GM18868 (cell line): ENCODE measurements around the gene ATP8A2.
"Not testable (repeated sequence)": the region's sequence is repeated elsewhere in the genome, so short reads cannot be mapped to it uniquely, and the experiment has no call there.

ENCODE experiments used
- ATAC-seq: cut with Tn5 transposase; IDR thresholded peaks from one replicate; pipeline ENCODE4 v1.9.1; 2021; ENCODE audit warnings: mild to moderate bottlenecking, moderate library complexity; ENCODE audit not compliant: unreplicated experiment

ATP8A2 gene

DNA sequence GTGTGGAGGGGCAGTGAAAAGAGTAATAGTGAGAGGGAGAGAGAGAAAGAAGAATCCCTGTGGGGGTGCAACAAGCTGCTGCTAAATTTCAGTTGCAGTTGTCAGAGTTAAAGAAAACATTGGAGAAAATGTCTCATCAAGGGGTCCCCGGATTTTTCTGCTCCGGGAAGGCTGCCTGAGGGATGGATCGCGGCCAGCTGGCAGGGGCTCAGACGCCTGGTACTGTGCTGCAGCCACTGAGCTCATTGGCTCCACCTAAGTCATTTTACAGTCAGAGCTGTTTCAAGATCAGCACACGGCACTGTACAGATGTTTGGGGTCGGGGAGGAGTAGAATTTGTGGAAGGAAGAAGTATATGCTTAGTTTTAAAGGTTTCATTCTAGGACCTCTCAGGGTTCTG is 573.8 kb downstream of the ATP8A2 start:
- no peak for ATAC-seq

DNA sequence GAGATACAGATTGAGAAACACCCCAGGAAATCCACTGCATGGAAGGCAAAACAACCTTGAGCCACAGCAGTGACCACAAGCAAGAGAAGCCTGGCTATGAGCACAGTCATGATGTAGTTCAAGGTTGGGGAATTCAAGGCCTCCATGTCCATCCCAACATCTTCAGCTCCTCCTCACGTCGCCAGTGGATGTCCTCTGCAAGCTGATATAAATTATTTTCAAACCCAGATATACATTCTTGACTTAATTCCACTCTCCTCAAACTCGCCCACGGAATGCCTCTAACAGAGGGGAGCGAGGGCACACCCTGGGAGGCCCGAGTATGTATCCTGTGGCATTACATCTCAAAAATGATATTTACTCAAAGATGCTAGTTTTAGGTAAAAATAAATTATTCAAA is 574.5 kb downstream of the ATP8A2 start:
- ATAC-seq, result no peak

DNA sequence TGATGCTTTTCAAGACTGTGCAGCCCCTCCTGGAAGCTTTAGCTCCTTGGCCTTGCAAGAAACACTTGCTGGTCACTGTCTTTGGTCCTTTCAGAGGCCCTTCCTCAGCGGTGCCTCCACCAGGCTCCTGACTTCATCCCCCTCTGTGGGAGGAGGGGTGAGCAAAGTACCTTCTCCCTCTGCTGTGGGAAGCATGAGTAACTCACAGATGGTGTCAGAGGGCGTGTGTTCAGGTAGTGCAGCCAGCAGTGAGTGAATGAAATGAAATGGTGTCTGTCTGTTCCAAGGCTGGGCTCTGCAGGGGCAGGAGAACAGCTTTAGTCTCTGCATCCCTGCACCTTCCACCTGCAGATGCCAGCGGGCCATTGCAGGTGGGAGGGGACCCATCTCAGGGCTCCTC is 577.1 kb downstream of the ATP8A2 start:
- no peak for ATAC-seq

DNA sequence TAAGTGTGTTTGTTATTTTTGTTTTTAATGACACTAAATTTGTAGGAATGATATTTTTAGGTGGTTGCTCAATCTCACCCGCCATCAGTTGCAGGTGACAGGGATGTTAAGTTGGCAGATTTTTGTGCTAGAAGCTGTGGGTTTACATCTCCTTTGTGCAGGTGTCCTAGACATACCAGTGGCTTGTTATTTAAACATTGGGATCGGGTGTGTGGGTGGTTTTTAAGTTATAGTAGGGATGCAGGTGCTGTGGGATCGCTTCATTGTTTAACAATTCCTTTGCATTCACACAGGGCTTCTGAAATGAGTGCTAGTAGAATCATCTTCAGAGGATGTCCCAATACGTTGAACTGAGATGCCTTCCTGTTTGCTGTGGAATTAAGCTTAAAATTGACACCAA is 580.1 kb downstream of the ATP8A2 start:
- no peak for ATAC-seq

DNA sequence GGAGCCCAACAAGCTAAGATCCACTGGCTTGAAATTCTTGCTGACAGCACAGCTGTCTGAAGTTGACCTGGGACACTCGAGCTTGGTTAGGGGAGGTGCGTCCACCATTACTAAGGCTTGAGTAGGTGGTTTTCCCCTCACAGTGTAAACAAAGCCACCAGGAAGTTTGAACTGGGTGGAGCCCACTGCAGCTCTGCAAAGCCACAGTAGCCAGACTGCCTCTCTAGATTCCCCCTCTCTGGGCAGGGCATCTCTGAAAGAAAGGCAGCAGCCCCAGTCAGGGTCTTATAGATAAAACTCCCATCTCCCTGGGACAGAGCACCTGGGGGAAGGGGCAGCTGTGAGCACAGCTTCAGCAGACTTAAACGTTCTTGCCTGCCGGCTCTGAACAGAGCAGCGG is 582.3 kb downstream of the ATP8A2 start:
- not testable (repeated sequence) for ATAC-seq

DNA sequence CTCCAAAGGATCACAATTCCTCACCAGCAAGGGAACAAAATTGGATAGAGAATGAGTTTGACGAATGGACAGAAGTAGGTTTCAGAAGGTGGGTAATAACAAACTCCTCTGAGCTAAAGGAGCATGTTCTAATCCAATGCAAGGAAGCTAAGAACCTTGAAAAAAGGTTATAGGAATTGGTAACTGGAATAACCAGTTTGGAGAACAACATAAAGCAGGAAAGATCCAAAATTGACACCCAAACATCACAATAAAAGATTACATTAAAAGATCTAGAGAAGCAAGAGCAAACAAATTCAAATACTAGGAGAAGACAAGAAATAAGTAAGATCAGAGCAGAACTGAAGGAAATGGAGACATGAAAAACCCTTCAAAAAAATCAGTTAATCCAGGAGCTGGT is 583.2 kb downstream of the ATP8A2 start:
- not testable (repeated sequence) for ATAC-seq

DNA sequence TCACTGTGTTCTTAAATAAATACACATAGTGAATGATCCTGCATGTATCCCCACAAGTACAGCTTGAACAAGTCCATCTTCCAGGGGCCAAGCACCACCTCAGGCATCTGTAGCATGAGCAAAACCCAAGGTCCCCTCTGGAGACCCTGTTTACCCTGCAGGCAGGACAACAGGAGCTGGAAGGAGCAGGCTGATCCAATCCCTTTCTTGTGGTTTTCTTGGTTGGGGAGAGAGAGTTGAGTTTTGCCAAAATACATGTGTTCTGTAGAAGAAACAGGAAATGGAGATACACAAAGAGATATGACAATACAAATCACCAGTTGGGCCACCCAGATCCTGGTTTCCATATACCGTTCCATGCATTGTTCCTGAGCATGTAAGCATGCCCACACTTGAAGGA is 587.2 kb downstream of the ATP8A2 start:
- ATAC-seq, result no peak

DNA sequence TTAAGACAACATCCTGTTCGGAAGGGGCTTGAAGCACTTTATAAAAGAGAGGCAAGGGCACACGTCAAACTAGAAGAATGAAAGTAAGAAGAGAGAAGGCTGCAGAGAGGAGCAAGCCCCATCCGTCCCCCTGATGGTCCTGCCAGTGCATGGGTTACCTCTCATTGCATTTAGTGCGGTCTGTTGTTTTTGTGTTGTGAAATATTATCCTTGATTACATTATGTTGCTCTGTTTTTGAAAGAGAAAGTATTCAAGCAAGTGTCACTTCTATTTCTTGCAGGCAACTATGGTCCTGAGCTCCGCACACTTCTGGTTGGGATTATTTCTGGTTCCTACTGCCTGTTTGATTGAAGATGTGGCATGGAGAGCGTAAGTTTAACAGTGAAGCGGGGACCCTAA is 589.5 kb downstream of the ATP8A2 start:
- ATAC-seq, result no peak

DNA sequence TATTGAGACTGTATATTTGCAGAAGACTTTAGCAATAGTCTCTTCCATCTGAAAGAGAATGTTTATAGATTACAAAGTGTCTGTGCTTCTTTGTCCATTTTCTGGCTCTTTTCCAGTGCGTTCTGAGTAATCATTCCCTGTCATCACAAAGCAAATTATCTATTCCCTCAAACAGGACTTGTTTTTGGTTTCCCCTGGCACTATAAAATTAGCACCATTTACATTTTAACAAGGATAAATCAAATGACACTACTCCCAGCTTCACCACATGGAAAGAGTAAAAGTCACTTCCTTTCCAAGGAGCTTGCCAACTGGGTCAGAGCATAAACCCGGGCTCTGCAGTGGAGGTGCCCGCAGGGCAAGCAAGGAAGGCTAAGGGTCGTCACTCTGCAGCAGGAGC is 591.9 kb downstream of the ATP8A2 start:
- no peak for ATAC-seq

DNA sequence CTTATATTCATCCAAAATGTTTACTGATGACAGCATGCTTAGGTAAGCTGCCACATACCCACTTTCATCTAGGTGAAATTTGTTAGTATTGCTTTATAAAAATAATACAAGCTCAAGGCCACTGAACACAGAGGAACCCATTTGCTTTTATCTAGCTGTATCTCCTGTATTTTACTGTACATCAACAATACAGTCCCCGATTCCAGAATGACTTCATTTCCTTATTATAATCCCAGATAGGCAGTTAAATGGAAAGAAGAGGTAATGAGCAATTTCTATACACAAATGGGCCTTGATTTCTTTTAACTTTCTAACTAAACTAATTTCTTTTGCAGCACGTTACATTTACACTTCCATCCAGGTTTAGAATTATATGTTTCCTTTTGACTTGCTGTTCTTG is 593.8 kb downstream of the ATP8A2 start:
- ATAC-seq, result no peak

DNA sequence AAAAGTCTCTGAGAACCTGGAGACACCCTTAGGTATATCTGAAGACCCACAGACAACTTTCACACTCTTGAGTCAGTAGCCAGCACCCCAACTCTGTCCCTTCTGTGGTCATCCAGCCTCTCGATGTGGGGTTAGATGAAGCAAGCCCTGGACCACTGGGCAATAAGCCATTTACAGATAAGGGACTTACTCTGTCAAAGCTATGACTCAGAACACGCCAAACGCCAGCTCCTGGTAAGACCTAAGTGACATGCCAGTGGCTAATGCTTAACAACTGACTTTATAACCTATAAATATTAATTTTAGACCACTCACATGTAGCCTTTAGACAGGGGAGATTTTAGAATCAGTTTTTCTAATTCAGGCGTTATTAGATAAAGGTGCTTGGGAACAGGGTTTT is 594.3 kb downstream of the ATP8A2 start:
- ATAC-seq, result no peak

DNA sequence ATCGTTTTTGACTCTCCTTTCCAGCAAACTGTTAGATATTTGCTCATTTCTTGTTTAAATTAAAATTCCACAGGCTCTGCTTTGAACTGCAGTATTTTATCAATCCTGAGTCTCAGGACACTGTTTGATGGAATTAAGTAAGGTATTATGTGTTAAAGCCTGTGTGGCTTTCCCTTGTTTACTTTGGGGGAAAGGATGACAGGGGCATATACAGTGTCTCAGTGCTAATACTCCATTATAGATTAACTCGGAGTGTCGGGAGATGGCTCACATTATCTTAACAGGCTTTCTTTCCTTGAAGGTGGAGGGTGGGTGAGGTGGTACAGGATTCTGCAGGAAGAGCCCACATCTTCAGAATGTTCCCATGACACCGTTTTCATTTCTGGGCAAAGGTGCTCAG is 595.4 kb downstream of the ATP8A2 start:
- no peak for ATAC-seq

DNA sequence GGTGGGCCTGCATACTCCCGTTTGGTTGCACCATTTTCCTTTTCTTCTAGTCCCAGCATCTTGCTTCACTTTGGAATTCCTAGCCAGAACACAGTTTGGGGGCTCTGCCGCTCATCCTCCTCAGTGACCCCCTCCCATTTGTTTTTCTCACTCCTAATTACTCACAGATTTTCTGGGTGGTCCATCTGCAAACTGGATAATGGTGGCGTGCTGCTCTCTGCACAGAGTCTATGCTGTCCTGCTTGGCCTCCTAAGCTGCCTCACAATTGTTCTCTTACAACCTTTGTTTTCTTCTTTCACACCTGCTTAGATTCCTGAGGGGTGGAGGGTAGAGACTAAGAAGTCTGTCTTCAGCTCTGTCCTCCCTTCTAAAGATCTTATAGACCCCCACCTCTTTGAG is 599.3 kb downstream of the ATP8A2 start:
- no peak for ATAC-seq

DNA sequence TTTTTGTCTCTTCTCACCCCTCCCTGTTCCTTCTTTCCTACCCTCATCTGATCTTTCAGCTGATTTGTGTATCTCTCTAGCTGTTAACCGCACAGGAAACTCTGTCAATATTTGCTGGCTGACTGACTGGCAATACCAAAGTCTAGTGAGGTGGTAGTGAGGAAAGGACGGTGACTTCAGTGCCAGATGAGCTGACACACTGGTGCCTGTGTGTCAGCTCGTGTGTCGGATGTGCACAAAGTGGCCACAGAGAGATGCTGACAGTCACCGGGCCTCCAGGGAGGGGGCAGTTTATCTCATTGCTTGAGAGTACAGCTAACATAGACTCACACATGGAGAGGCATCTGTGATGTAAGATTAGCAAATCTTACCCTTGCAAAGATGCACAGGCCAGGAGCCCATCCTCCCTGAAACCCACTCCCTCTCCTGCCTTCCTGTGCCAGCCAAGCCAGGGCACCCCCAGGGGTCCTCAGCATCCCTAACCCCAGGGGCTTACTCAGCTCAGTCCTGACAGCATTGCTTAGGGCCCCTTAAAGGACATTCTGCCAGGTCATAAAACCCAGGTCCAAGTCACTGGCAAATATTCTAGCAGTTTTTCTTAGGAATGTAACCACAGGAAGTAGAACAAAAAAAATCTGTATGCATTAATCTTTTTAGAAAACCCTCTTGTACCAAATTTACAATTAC is 599.8 kb downstream of the ATP8A2 start:
- no peak for ATAC-seq

DNA sequence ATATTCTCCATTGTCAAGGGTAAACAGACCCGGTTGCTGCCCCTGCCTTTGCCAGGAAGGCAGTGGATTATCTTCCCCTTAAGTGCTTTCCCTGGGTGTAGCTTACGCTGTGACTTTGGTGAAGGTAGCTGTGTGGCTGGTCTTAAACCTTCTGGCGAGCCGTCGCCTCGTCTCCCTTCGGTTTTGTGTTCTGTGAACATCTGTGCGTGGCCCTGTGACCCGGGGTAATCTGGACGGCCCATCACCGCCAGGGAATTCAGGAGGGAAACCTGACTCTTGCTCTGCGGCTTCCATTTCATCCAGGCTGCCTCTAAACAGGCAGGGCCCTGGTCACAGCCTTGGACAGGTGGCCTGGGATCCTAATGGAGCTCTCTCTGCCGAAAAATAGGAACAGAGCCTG is 601.3 kb downstream of the ATP8A2 start:
- ATAC-seq, result no peak

DNA sequence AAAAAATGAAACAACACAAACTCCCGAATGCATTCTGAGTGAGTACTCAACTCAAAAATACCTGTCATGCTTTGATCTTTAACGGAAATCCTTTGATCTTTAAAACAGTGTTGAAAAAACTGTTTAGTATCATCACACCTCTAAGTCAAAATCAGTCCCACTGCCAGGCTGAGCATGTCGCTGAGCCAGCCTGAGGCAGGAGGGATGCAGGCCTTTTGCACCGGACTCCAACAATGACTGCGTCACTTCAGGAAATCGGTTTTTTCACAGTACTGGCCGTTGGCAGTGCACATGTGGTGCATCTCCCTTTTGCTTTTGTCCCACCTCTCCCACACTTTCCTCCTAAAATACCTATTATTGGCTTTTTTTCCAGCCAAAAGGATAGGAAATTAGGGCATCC is 601.8 kb downstream of the ATP8A2 start:
- no peak for ATAC-seq

DNA sequence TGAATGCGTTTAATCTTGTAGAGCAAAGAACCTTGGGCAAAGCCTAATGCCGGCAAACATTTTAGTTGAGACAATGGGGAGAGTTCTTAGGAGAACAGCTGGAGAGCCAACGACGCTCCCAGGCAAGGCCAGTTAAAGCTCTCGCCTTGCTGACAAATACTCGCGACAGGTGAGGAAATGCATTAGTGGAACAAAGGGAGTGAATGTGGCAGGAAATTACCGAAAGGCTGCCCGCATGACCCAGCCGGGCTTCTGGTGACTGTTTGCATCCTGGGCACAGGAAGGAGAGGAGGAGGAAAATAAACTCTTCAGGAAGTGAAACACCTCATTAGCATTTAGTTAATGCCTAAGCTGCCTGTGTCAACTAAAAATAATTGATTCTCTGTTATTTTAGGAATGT is 605.4 kb downstream of the ATP8A2 start:
- no peak for ATAC-seq

DNA sequence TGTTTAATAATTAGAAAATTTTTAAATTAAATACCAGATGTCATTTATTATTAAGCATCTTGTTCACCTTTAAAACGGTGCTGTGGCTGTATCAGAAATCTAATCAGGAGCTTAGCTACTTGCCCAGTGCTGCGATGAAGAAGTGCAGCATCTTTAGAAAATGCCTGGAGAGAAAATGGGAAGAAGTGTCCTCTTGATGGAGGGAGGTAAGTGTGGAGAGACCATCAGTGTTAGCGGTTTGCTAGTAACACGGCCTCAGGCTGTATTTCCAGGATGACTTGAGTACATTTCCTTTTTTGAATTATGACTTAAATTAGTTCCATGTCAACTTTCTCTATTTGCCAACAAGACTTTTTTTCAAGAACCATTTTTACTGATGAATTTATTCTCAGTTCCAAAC is 605.9 kb downstream of the ATP8A2 start:
- no peak for ATAC-seq

DNA sequence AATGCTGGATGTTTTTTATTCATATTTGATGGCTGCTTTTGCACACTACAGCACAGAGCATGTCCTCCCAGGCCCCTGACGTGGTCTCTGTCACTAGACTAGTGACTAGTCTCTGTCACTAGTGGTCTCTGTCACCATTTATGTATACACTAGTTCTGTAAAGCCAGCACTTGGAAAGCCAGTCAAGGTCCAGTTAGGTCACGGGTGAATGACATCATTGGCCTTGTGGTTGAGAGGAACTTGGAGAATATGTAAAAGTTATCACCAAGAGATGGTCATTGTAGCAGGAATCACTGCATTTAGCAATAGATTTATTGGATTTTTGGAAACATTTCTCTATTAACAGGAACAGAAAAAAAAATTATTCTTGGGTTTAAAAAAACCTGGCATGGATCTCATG is 607.2 kb downstream of the ATP8A2 start:
- ATAC-seq, result no peak

DNA sequence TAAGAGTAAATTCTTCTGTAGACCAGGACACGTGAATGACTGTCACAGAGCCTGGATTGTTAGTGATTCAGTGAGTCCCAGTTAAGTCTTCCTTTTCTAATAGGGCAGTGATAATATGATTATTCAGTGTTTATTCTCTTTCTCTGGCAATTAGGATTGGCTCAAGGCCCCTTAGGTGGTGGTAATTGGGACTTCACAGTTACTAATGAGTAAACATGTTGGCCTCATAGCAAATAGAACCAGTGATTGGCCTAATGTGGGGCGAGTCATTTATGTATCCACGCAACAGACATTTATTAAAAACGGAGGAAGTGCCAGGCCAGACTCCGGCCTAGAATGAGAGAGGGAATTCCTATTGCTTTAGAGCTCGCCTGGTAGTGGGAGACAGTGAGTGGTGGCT is 607.6 kb downstream of the ATP8A2 start:
- ATAC-seq, result no peak

DNA sequence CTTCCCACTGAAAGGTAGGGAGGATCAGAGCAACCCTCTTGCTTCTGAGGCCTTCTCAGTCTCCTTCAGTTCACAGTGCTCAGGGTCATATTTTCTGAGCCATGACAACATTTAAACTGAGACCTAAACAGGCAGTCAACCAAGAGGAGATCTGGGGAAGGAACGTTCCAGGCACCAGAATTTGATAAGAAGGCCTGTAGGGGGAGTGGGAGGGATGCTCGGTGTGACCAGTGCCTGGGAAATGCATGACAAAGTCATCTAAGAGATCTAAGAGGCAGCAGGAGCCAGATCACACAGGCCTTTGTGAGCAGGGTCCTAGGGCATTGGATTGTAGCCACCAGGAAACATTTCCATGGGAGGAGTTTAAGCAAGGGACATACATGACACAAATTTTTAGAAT is 608.5 kb downstream of the ATP8A2 start:
- ATAC-seq, result no peak

DNA sequence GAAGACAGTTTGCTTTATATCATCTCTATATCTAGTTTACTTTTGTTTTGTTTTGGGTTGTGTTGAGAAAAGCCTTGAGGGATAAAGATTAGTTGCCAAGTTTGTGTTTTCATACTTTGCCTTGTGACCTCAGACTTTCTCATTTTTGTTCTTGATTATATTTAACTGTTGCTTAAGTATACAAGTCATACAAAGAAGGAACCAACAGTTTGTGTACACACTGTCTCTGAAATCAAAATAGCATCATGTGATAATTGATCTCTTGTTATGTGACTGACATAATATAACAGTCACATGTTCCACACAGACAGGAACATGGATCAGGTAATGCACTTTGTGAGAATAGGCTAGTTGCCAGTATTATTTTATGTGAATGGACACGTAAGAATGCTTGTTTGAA is 609.3 kb downstream of the ATP8A2 start:
- ATAC-seq, result no peak

DNA sequence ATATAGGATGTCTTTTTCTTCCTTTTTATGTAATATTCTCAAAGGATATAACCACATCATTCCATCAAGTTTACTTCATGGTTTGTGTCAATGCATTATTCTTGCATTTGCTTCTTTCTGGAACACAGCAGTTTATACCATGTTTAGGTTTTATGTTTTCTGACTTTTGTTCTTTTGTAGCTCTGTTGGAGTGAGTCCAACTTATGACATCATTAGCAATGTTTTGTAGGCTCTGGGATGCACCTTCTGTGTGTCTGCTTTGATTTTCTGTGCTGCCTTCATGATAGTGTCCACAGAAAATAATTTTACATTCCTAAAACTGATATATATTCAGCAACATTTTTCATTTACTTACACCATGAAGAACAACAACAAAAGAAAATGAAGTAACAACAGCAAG is 611.1 kb downstream of the ATP8A2 start:
- no peak for ATAC-seq

DNA sequence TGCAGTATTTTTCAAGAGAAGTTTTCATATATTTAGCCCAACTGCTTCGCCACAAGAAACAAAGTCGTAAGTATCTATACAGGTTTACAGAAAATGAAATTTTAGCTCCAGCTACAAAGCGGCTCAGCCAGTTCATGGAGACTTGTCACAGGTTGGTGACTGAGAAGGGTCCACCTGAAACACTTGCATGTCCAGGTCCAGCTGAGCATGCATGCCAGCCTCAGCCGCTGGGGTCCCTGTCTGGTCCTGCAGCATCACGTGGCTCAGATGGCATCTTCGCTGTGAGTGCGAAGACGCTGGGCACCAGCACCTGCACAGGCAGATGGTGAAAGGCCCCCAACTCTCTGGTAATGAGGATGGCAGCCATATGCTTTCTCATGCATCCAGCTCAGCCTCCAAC is 616.2 kb downstream of the ATP8A2 start:
- no peak for ATAC-seq
